Caco-2 (cell line): ENCODE measurements around the gene ZNF597. TPM values are rescaled to one million over a fixed set of nuclear protein-coding genes. Genes with fewer than 3 reads are reported as not detected.

Experiments used
- BruUV-seq: library from RNA; stranded (reverse); fragments of 400-500 nt; replicated peaks from 2 replicates; lab custom pipeline; 2021; lab: Mats Ljungman, UMichigan
- CTCF ChIA-PET: fragments of 300-600 bp; sonication (Branson Sonifier 250); formaldehyde crosslinking; loops from one replicate; lab custom pipeline; 2022; ENCODE audit warnings: antibody characterized with exemption; lab: Charles Lee
- POLR2A ChIA-PET: fragments of 300-600 bp; sonication (Branson Sonifier 250); formaldehyde crosslinking; loops from one replicate; lab custom pipeline; 2022; ENCODE audit warnings: antibody characterized with exemption; lab: Charles Lee
- DNase-seq, 2 experiments: peaks; one replicate each; pipeline versions ENCODE4 v3.0.0 to v3.0.0-alpha.2; 2020 to 2022
- H3K27me3 ChIP-seq: replicated peaks from 2 replicates; pipeline ENCODE4 v1.6.0; 2011; ENCODE audit warnings: low read length; ENCODE audit not compliant: control insufficient read depth, insufficient read depth
- H3K36me3 ChIP-seq: 2 replicates; pipeline ENCODE4 v1.5.1; 2011; ENCODE audit warnings: low read length; ENCODE audit not compliant: control insufficient read depth, insufficient read depth
- H3K4me1 ChIP-seq: fragments of 250-450 bp; sonication (Bioruptor Pico); 2 replicates; pipeline ENCODE4 v1.5.1; 2020; ENCODE audit warnings: mild to moderate bottlenecking
- H3K4me3 ChIP-seq: 2 replicates; pipeline ENCODE4 v1.5.1; 2011; ENCODE audit warnings: low read depth, mild to moderate bottlenecking, control low read depth, low read length
- H3K9me3 ChIP-seq: fragments of 250-450 bp; sonication (Bioruptor Pico); 2 replicates; pipeline ENCODE4 v1.5.1; 2020; ENCODE audit warnings: mild to moderate bottlenecking, moderate library complexity
- H3K27ac Mint-ChIP-seq: one replicate; pipeline ENCODE4 v1.8.0; 2022; ENCODE audit warnings: mixed read lengths; ENCODE audit not compliant: unreplicated experiment
- H3K27me3 Mint-ChIP-seq: one replicate; pipeline ENCODE4 v1.8.0; 2022; ENCODE audit warnings: mixed read lengths; ENCODE audit not compliant: insufficient read depth, unreplicated experiment
- H3K36me3 Mint-ChIP-seq: one replicate; pipeline ENCODE4 v1.8.0; 2022; ENCODE audit warnings: mild to moderate bottlenecking, mixed read lengths; ENCODE audit not compliant: insufficient read depth, unreplicated experiment
- H3K4me1 Mint-ChIP-seq: one replicate; pipeline ENCODE4 v1.8.0; 2022; ENCODE audit warnings: low read depth, mixed read lengths; ENCODE audit not compliant: unreplicated experiment
- H3K4me3 Mint-ChIP-seq: one replicate; pipeline ENCODE4 v1.8.0; 2022; ENCODE audit warnings: mild to moderate bottlenecking, moderate library complexity, mixed read lengths; ENCODE audit not compliant: unreplicated experiment
- H3K9me3 Mint-ChIP-seq: one replicate; pipeline ENCODE4 v1.8.0; 2022; ENCODE audit warnings: mixed read lengths; ENCODE audit not compliant: unreplicated experiment
- intact Hi-C: fragments of 100-400 bp; cut with micrococcal nuclease; formaldehyde crosslinking; loops from one replicate; pipeline ENCODE4 v1.10.0; 2022; ENCODE audit not compliant: unreplicated experiment
- total RNA-seq: library from RNA; stranded (reverse); gene quantifications from 2 replicates; pipeline ENCODE4 v1.2.3, GENCODE V29; 2022
- TF ChIP-seq, protein P1 (sequence below), 2 experiments: fragments of 200-600 bp in 1 of 2; IDR thresholded peaks; 1 replicate in 1 of 2; 2 replicates in 1 of 2; pipeline versions ENCODE4 v1.5.1 to v1.8.0; 2011 to 2022; ENCODE audit warnings: antibody characterized with exemption in 1 of 2, control low read depth in 1 of 2, inconsistent platforms in 1 of 2, low read depth in 1 of 2, low read length in 1 of 2, mild to moderate bottlenecking in 1 of 2, moderate library complexity in 1 of 2; ENCODE audit not compliant: insufficient read depth in 1 of 2, severe bottlenecking in 1 of 2, unreplicated experiment in 1 of 2

Gene ZNF597
- total RNA-seq, 1 experiment from 2014 or later, result 3.8 TPM

DNA sequence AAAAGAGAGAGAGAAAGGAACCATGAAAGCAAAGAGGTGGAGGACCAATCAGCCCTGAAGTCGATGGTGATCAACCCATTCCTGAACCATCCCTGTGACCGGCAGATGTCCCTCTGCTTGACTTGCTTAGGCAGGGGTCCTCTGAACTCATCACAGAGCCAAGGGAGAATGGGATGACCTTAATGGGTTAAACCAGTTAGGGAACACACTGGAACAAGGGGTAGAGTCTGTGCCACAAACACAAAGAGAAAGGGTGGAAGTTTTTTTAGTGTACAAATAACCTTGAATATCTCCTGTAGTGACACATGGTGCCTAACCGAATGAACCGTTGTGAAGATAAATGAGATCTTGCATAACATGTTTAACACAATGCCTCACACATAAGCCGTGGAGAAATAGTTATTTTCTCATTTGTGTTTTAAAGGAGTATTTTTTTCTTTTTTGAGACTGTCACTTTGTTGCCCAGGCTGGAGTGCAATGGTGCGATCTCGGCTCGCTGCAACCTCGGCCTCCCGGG is 11.4 kb upstream of the ZNF597 start:
- no peak overlapping the region for H3K4me3 Mint-ChIP-seq
- peaks cover 4% of the 10 kb centered on the region for H3K4me1 ChIP-seq
- no peaks in the 10 kb centered on the region for H3K27me3 ChIP-seq
- peaks cover 19% of the 10 kb centered on the region for H3K4me1 Mint-ChIP-seq
- no TSS peak for BruUV-seq
- POLR2A ChIA-PET, result interaction anchor here (0.6 kb wide), 1 partner anchor 103 kb away, joined by 3 read pairs; no protein-coding TSS in a partner anchor
- TF ChIP-seq, protein P1, sequence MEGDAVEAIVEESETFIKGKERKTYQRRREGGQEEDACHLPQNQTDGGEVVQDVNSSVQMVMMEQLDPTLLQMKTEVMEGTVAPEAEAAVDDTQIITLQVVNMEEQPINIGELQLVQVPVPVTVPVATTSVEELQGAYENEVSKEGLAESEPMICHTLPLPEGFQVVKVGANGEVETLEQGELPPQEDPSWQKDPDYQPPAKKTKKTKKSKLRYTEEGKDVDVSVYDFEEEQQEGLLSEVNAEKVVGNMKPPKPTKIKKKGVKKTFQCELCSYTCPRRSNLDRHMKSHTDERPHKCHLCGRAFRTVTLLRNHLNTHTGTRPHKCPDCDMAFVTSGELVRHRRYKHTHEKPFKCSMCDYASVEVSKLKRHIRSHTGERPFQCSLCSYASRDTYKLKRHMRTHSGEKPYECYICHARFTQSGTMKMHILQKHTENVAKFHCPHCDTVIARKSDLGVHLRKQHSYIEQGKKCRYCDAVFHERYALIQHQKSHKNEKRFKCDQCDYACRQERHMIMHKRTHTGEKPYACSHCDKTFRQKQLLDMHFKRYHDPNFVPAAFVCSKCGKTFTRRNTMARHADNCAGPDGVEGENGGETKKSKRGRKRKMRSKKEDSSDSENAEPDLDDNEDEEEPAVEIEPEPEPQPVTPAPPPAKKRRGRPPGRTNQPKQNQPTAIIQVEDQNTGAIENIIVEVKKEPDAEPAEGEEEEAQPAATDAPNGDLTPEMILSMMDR (IDR thresholded peaks at IDR 0.05; ENCODE audit: insufficient read depth in 1 of 2, low read depth in 1 of 2, low read length in 1 of 2, severe bottlenecking in 1 of 2, unreplicated experiment in 1 of 2), result no peak
- H3K27me3 Mint-ChIP-seq, result no peaks in the 10 kb centered on the region
- CTCF ChIA-PET, result interaction anchor here (1.3 kb wide), 1 partner anchor 11 kb away, joined by 3 read pairs; the partner anchor contains the start of genes NAA60 and ZNF597
- no peaks in the 10 kb centered on the region for H3K36me3 ChIP-seq
- H3K36me3 Mint-ChIP-seq, result peaks cover 31% of the 10 kb centered on the region
- H3K27ac Mint-ChIP-seq, result no peak overlapping the region
- no peaks in the 10 kb centered on the region for H3K9me3 Mint-ChIP-seq
- intact Hi-C loops, result loop anchor here (5.0 kb wide), 2 partner anchors 192 to 302 kb away; no protein-coding TSS in a partner anchor
- H3K9me3 ChIP-seq, result no peaks in the 10 kb centered on the region
- no peak overlapping the region for H3K4me3 ChIP-seq
- DNase-seq, result no peak

DNA sequence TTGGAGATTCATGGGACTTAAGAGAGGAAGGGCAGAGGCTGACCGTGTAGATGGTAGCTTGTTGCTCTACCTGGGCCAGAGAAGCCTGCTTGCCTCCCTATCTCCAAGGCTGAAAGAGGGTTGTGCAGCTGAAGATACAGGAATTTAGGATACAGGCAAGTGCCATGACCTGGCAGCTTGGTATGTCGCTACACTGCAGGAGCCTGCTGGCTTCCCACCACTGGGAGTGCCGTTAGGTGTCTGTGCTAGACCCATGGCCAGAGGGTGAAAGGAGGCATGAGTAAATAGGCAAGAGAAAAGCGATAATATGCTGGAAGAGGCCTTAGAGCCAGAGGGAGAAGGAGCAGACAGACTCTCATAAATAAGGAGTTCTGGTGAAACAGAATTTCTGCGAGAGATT is 10.8 kb upstream of the ZNF597 start:
- POLR2A ChIA-PET, result interaction anchor here (0.6 to 1.4 kb wide), 2 partner anchors 10 to 102 kb away, joined by 3 to 8 read pairs; partner anchors contain the start of gene NAA60
- H3K27me3 Mint-ChIP-seq, result no peaks in the 10 kb centered on the region
- CTCF ChIA-PET, result interaction anchor here (1.3 kb wide), 1 partner anchor 11 kb away, joined by 3 read pairs; the partner anchor contains the start of genes NAA60 and ZNF597
- Histone ChIP-seq H3K4me3 (no peak overlapping the region), H3K36me3 (no peaks in the 10 kb centered on the region), H3K4me1 (no peaks in the 10 kb centered on the region), H3K9me3 (no peaks in the 10 kb centered on the region), H3K27me3 (no peaks in the 10 kb centered on the region)
- peaks cover 28% of the 10 kb centered on the region for H3K36me3 Mint-ChIP-seq
- no peak overlapping the region for H3K27ac Mint-ChIP-seq
- intact Hi-C loops, result no loop called here
- BruUV-seq, result no TSS peak
- peak in 1 of 2 experiments; percentile 42 for DNase-seq
- TF ChIP-seq, protein P1 (IDR thresholded peaks at IDR 0.05; ENCODE audit: insufficient read depth in 1 of 2, low read depth in 1 of 2, low read length in 1 of 2, severe bottlenecking in 1 of 2, unreplicated experiment in 1 of 2), result no peak
- H3K9me3 Mint-ChIP-seq, result no peaks in the 10 kb centered on the region
- no peak overlapping the region for H3K4me3 Mint-ChIP-seq
- peaks cover 13% of the 10 kb centered on the region for H3K4me1 Mint-ChIP-seq

DNA sequence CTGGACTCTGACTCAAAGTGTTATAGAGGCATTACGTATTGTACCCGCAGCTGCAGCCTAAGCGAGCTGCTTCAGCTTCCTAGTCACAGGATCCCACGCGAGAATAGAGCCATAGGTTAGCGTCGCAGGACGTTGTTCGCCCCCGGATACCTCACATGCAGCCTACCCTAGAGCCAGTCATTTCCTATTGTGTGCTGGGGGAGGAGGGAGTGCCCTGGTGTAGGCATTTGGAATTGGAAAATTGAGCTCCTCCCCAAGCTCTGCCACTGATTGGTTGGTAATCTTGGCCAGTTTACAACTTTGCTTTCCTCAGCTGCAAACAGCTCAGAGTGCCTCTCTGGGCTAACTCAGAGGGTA is 706 bp upstream of the ZNF597 start:
- no peaks in the 10 kb centered on the region for H3K36me3 ChIP-seq
- Mint-ChIP-seq H3K27ac (peak overlapping the region; percentile 94), H3K4me3 (peak overlapping the region; percentile 91), H3K36me3 (peaks cover 23% of the 10 kb centered on the region), H3K9me3 (peaks cover 9% of the 10 kb centered on the region), H3K27me3 (no peaks in the 10 kb centered on the region), H3K4me1 (no peaks in the 10 kb centered on the region)
- TSS peak; percentile 84 for BruUV-seq
- no peaks in the 10 kb centered on the region for H3K27me3 ChIP-seq
- peak in 1 of 2 experiments; percentile 24 for DNase-seq
- H3K4me3 ChIP-seq, result peak overlapping the region; percentile 54
- TF ChIP-seq, protein P1 (IDR thresholded peaks at IDR 0.05; ENCODE audit: insufficient read depth in 1 of 2, low read depth in 1 of 2, low read length in 1 of 2, severe bottlenecking in 1 of 2, unreplicated experiment in 1 of 2), result no peak
- no peaks in the 10 kb centered on the region for H3K4me1 ChIP-seq
- intact Hi-C loops, result loop anchor here (5.0 kb wide), 1 partner anchor 162 kb away; the partner anchor contains the start of gene ZNF263
- ChIA-PET CTCF (interaction anchor here (0.7 to 2.5 kb wide), 4 partner anchors 8 to 43 kb away, joined by 3 to 6 read pairs (median 4); partner anchors contain the start of genes ZNF174 and ZSCAN32), POLR2A (interaction anchor here (0.6 to 2.3 kb wide), 6 partner anchors 10 to 161 kb away, joined by 3 to 25 read pairs (median 8); partner anchors contain the start of genes TIGD7, ZNF174, ZNF263 and ZNF75A)
- no peaks in the 10 kb centered on the region; the same call in 1 of the 2 replicates for H3K9me3 ChIP-seq
